Neuronal stem cell (in vitro differentiated cells): ENCODE results near the gene RAD51C.

Source experiments
- DNase-seq: peaks from one replicate; pipeline ENCODE4 v3.0.0-alpha.2; 2013; ENCODE audit warnings: low spot score
- H2AFZ ChIP-seq: one replicate; pipeline ENCODE4 v1.6.1; 2013; ENCODE audit warnings: mild to moderate bottlenecking, low read length, inconsistent platforms
- H2AK5ac ChIP-seq: 2 replicates; pipeline ENCODE4 v1.6.1; 2013; ENCODE audit warnings: low read depth, mild to moderate bottlenecking, inconsistent platforms, low read length, moderate library complexity, mixed read lengths
- H2BK120ac ChIP-seq: 2 replicates; pipeline ENCODE4 v1.6.1; 2013; ENCODE audit warnings: low read depth, mild to moderate bottlenecking, inconsistent platforms, low read length, moderate library complexity, mixed read lengths
- H2BK12ac ChIP-seq: one replicate; pipeline ENCODE4 v1.6.1; 2013; ENCODE audit warnings: low read length, inconsistent platforms
- H2BK15ac ChIP-seq: 2 replicates; pipeline ENCODE4 v1.6.1; 2013; ENCODE audit warnings: mild to moderate bottlenecking, low read length, inconsistent platforms, mixed read lengths
- H2BK5ac ChIP-seq: one replicate; pipeline ENCODE4 v1.6.1; 2013; ENCODE audit warnings: inconsistent platforms, mild to moderate bottlenecking, low read length, moderate library complexity
- H3K14ac ChIP-seq: one replicate; pipeline ENCODE4 v1.6.1; 2013; ENCODE audit warnings: low read length, inconsistent platforms
- H3K18ac ChIP-seq: 2 replicates; pipeline ENCODE4 v1.6.1; 2013; ENCODE audit warnings: low read length, inconsistent platforms
- H3K23ac ChIP-seq: 2 replicates; pipeline ENCODE4 v1.6.1; 2013; ENCODE audit warnings: low read depth, mild to moderate bottlenecking, mixed read lengths, low read length, inconsistent platforms; ENCODE audit not compliant: poor library complexity
- H3K27ac ChIP-seq: replicated peaks from 3 replicates; pipeline ENCODE4 v1.5.1; 2013; ENCODE audit warnings: low read length, inconsistent platforms
- H3K27me3 ChIP-seq, 3 experiments: 2 replicates each; pipeline ENCODE4 v1.6.1; 2013; ENCODE audit warnings: low read length in 3 of 3, mild to moderate bottlenecking in 2 of 3, inconsistent platforms in 1 of 3, low read depth in 1 of 3, mixed read lengths in 1 of 3, moderate library complexity in 1 of 3; ENCODE audit not compliant: control insufficient read depth in 3 of 3, insufficient read depth in 3 of 3
- H3K36me3 ChIP-seq, 2 donors: replicated peaks in 1 of 2; 2 replicates each; pipeline ENCODE4 v1.6.1; 2013; ENCODE audit warnings: low read length in 2 of 2; ENCODE audit not compliant: control insufficient read depth in 2 of 2, insufficient read depth in 2 of 2
- H3K4ac ChIP-seq: 2 replicates; pipeline ENCODE4 v1.6.1; 2013; ENCODE audit warnings: inconsistent platforms, mild to moderate bottlenecking, low read length, moderate library complexity
- H3K4me1 ChIP-seq, 2 donors: 1 replicate in 1 of 2; 2 replicates in 1 of 2; pipeline ENCODE4 v1.6.1; 2013; ENCODE audit warnings: low read length in 2 of 2, low read depth in 1 of 2; ENCODE audit not compliant: control insufficient read depth in 2 of 2, insufficient read depth in 1 of 2
- H3K4me2 ChIP-seq: one replicate; pipeline ENCODE4 v1.6.1; 2013; ENCODE audit warnings: mild to moderate bottlenecking, low read length, inconsistent platforms; ENCODE audit not compliant: insufficient read depth, poor library complexity, severe bottlenecking
- H3K4me3 ChIP-seq, 2 donors: 2 replicates each; pipeline ENCODE4 v1.5.1; 2013; ENCODE audit warnings: low read length in 2 of 2, mild to moderate bottlenecking in 2 of 2, inconsistent platforms in 1 of 2, moderate library complexity in 1 of 2
- H3K79me1 ChIP-seq: one replicate; pipeline ENCODE4 v1.6.1; 2013; ENCODE audit warnings: low read depth, mild to moderate bottlenecking, inconsistent platforms, low read length, moderate library complexity
- H3K9ac ChIP-seq: one replicate; pipeline ENCODE4 v1.6.1; 2013; ENCODE audit warnings: mild to moderate bottlenecking, low read depth, low read length, inconsistent platforms; ENCODE audit not compliant: poor library complexity
- H3K9me3 ChIP-seq, 2 donors: replicated peaks in 1 of 2; 2 replicates each; pipeline versions ENCODE3 to v1.6.1; 2013; ENCODE audit warnings: low read length in 2 of 2, mild to moderate bottlenecking in 2 of 2, inconsistent platforms in 1 of 2, low read depth in 1 of 2, mixed read lengths in 1 of 2, moderate library complexity in 1 of 2; ENCODE audit not compliant: control insufficient read depth in 2 of 2, insufficient read depth in 1 of 2
- H4K8ac ChIP-seq: one replicate; pipeline ENCODE4 v1.6.1; 2013; ENCODE audit warnings: low read depth, mild to moderate bottlenecking, inconsistent platforms, low read length, moderate library complexity
- H4K91ac ChIP-seq: one replicate; pipeline ENCODE4 v1.6.1; 2013; ENCODE audit warnings: low read length, low read depth, mild to moderate bottlenecking, inconsistent platforms; ENCODE audit not compliant: poor library complexity
- WGBS, 2 donors: extraction: QIAGEN DNeasy Blood & Tissue Kit; methylation state at CpG; one replicate each; pipeline ENCODE4 v1.1.7; 2013; ENCODE audit warnings: missing lambda C conversion rate in 2 of 2, mixed read lengths in 1 of 2; ENCODE audit not compliant: insufficient read length in 2 of 2, insufficient replicate concordance in 1 of 2; ENCODE audit errors: extremely low coverage in 2 of 2; 5-methylcytosine and 5-hydroxymethylcytosine counted together

The RAD51C gene

DNA sequence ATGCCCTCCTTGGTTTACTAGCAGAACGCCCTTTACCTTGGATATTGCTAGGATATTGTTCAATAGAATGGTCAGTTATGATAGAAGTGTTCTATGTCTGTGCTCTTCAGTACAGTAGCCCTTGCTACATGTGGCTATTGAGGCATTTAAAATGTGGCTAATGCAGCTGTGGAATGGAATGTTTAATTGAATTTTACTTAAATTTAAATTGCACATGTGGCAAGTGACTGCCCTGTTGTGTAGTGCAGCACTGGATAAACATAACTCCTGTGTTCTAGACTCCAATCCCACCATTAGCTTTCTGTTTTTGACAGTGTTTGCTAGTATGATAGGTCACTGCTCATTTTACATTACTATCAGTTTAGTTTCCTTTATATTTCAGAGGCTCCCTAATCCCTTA is 29.9 kb downstream of the RAD51C start:
- no peak overlapping the region for H2AK5ac ChIP-seq
- no peaks in the 10 kb centered on the region for H3K4me1 ChIP-seq
- H2AFZ ChIP-seq = no peak overlapping the region
- H3K4me3 ChIP-seq = no peak overlapping the region
- no peak overlapping the region for H3K14ac ChIP-seq
- H2BK15ac ChIP-seq = no peak overlapping the region
- H2BK120ac ChIP-seq = no peak overlapping the region
- H3K79me1 ChIP-seq = no peaks in the 10 kb centered on the region
- no peak overlapping the region for H2BK5ac ChIP-seq
- H3K9ac ChIP-seq = no peak overlapping the region
- H3K36me3 ChIP-seq = peaks cover 0 to 48% of the 10 kb centered on the region in 2 donors
- H3K18ac ChIP-seq = no peak overlapping the region
- H4K8ac ChIP-seq = no peak overlapping the region
- H3K23ac ChIP-seq = no peak overlapping the region
- H2BK12ac ChIP-seq = no peak overlapping the region
- no peaks in the 10 kb centered on the region for H3K27me3 ChIP-seq
- H3K4ac ChIP-seq = no peak overlapping the region
- H4K91ac ChIP-seq = no peak overlapping the region
- H3K27ac ChIP-seq = no peak overlapping the region
- no CpG with 5 or more reads among the region's 1 CpG for WGBS, 2 donors
- H3K4me2 ChIP-seq = no peak overlapping the region
- DNase-seq = no peak
- H3K9me3 ChIP-seq = no peaks in the 10 kb centered on the region

DNA sequence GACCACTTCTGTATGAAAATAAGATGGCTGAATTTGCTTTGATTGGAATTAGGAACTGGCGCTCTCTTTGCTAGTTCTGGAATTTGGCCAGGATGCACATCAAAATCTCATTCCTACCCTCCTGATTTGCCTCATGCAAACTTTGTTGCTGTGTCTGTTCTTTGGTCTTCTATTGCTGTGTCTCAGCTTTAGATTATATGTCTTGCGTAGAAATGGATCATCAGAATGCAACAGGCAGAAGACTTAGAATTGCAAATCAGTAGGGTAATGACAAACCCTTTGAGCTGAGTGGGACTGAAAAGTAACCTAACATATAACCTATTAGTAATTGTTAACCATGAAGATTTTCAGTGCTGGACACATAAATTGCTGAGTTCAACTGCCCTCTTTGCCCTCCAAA is 30.3 kb downstream of the RAD51C start:
- H2BK12ac ChIP-seq = no peak overlapping the region
- no peak overlapping the region for H2BK5ac ChIP-seq
- no peak overlapping the region for H2BK120ac ChIP-seq
- H3K4me1 ChIP-seq = no peaks in the 10 kb centered on the region
- H3K9me3 ChIP-seq = no peaks in the 10 kb centered on the region
- H2AK5ac ChIP-seq = no peak overlapping the region
- H3K14ac ChIP-seq = no peak overlapping the region
- H4K91ac ChIP-seq = no peak overlapping the region
- no peak overlapping the region for H4K8ac ChIP-seq
- no peak overlapping the region for H3K18ac ChIP-seq
- H3K4ac ChIP-seq = no peak overlapping the region
- no peak overlapping the region for H2BK15ac ChIP-seq
- no peaks in the 10 kb centered on the region for H3K79me1 ChIP-seq
- H3K27me3 ChIP-seq = no peaks in the 10 kb centered on the region
- no peak overlapping the region for H2AFZ ChIP-seq
- no peak overlapping the region for H3K23ac ChIP-seq
- H3K4me2 ChIP-seq = no peak overlapping the region
- no peak overlapping the region for H3K27ac ChIP-seq
- H3K36me3 ChIP-seq = peaks cover 0 to 44% of the 10 kb centered on the region in 2 donors
- no peak overlapping the region for H3K9ac ChIP-seq
- no peak overlapping the region for H3K4me3 ChIP-seq
- no peak for DNase-seq
- no CpG with 5 or more reads among the region's 2 CpGs for WGBS, 2 donors

DNA sequence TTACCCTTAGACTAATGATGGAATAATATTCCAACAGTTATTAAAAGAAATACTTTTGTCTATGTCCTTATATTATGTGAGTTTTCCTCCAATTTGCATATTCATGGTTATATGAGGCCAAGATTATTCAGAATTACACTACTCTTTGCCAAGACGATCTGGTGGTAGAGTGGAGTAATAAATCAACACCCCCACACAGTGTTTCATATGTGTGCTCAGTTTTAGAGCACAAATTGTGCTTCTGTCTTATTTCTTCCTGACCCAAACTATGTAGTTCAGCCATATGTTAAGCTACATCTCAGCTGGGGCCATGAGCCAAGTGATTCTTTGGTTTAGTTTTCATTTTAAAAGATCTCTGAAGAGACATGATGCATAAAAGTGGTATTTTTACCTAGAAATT is 36.4 kb downstream of the RAD51C start:
- Histone ChIP-seq H3K4me3 (no peak overlapping the region), H2BK5ac (no peak overlapping the region), H2BK120ac (no peak overlapping the region), H3K79me1 (no peaks in the 10 kb centered on the region), H3K4ac (no peak overlapping the region), H3K27ac (no peak overlapping the region), H3K9ac (no peak overlapping the region), H2AFZ (no peak overlapping the region), H3K27me3 (no peaks in the 10 kb centered on the region), H4K91ac (no peak overlapping the region), H2BK15ac (no peak overlapping the region), H3K4me2 (no peak overlapping the region), H3K4me1 (no peaks in the 10 kb centered on the region), H3K36me3 (peaks cover 0 to 19% of the 10 kb centered on the region in 2 donors), H3K23ac (no peak overlapping the region), H3K18ac (no peak overlapping the region), H3K14ac (no peak overlapping the region), H2AK5ac (no peak overlapping the region), H4K8ac (no peak overlapping the region), H2BK12ac (no peak overlapping the region), H3K9me3 (no peaks in the 10 kb centered on the region)
- no peak for DNase-seq
- WGBS, 2 donors = no CpG with 5 or more reads among the region's 1 CpG

DNA sequence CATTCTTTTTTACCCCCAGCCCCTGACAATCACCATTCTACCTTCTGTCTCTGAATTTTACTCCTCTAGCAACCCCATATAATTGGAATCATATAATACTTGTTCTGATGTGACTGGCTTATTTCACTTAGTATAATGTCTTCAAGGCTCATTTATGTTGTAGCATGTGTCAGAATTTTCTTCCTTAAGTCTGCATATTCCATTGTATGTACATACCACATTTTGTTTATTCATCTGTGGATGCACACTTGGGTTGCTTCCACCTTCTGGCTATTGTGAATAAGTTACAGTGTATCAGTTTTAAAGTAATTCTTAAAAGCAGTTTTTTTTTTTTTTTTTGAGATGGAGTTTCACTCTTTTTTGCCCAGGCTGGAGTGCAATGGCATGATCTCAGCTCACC is 38.5 kb downstream of the RAD51C start:
- Histone ChIP-seq H2BK12ac (no peak overlapping the region), H3K4me1 (no peaks in the 10 kb centered on the region), H3K4me2 (no peak overlapping the region), H3K4me3 (no peak overlapping the region), H3K36me3 (peaks cover 0 to 18% of the 10 kb centered on the region in 2 donors), H2BK5ac (no peak overlapping the region), H3K79me1 (no peaks in the 10 kb centered on the region), H3K14ac (no peak overlapping the region), H3K27me3 (no peaks in the 10 kb centered on the region), H3K18ac (no peak overlapping the region), H3K23ac (no peak overlapping the region), H2AK5ac (no peak overlapping the region), H2AFZ (no peak overlapping the region), H3K27ac (no peak overlapping the region), H3K4ac (no peak overlapping the region), H4K91ac (no peak overlapping the region), H4K8ac (no peak overlapping the region), H3K9me3 (no peaks in the 10 kb centered on the region), H3K9ac (no peak overlapping the region), H2BK120ac (no peak overlapping the region), H2BK15ac (no peak overlapping the region)
- no peak for DNase-seq
